ENCODE measurements around the gene NFATC1.

GRCh38 chr18:79574938-79575525, 179.3 kb downstream of the NFATC1 start:
- no peak for TF ChIP-seq CTCF (conservative IDR thresholded peaks at IDR 0.05)
- no peak for TF ChIP-seq ZFX (IDR thresholded peaks at IDR 0.05)

All from C4-2B (cell line).